GM12878 (cell line): Measurements from ENCODE around the gene ANKRD16. TPM values are rescaled to one million over a fixed set of nuclear protein-coding genes. Genes with fewer than 3 reads are reported as not detected.
"Not testable (repeated sequence)": the region's sequence is repeated elsewhere in the genome, so short reads cannot be mapped to it uniquely, and the experiment has no call there.

Experiments used
- ATAC-seq: fragments of 200-7000 bp; cut with Tn5 transposase; 3 replicates; pipeline ENCODE4 v1.9.1; 2020; ENCODE audit warnings: mild to moderate bottlenecking, moderate library complexity
- BruUV-seq: library from RNA; stranded (reverse); fragments of 400-500 nt; replicated peaks from 2 replicates; lab custom pipeline; 2021; lab: Mats Ljungman, UMichigan
- CTCF ChIA-PET: fragments of 300-600 bp; sonication (Branson Sonifier 250); formaldehyde crosslinking; extraction: SDS; loops from one replicate; lab custom pipeline; 2021; ENCODE audit warnings: inconsistent platforms; lab: Yijun Ruan, JAX
- POLR2A ChIA-PET: fragments of 350-600 bp; formaldehyde crosslinking; extraction: SDS; loops from one replicate; lab custom pipeline; 2021; ENCODE audit warnings: inconsistent platforms; lab: Charles Lee
- RAD21 ChIA-PET: fragments of 300-600 bp; sonication (Branson Sonifier 250); formaldehyde crosslinking; loops from one replicate; lab custom pipeline; 2023; ENCODE audit warnings: antibody characterized with exemption; ENCODE audit not compliant: unreplicated experiment; lab: Charles Lee
- SMC1A ChIA-PET: fragments of 300-600 bp; sonication (Branson Sonifier 250); formaldehyde crosslinking; loops from one replicate; lab custom pipeline; 2023; ENCODE audit not compliant: unreplicated experiment, uncharacterized antibody; lab: Charles Lee
- DNase-seq: peaks from one replicate; pipeline ENCODE4 v3.0.0-alpha.2; 2011; ENCODE audit warnings: low read depth, low spot score
- FAIRE-seq: peaks from 3 replicates; lab custom pipeline; 2011; peaks lifted over from hg19 to GRCh38; lab: Jason Lieb, UNC
- H2AFZ ChIP-seq: 2 replicates; pipeline ENCODE4 v1.6.0; 2011; ENCODE audit warnings: low read depth, low read length, control low read depth; ENCODE audit not compliant: control insufficient read depth
- H3K27ac ChIP-seq: 2 replicates; pipeline ENCODE4 v1.5.1; 2011; ENCODE audit warnings: control low read depth; ENCODE audit not compliant: control insufficient read depth, insufficient read depth
- H3K27me3 ChIP-seq, 2 experiments: replicated peaks in 1 of 2; 2 replicates each; pipeline versions ENCODE4 v1.6.0 to v1.6.1; 2011; ENCODE audit warnings: low read length in 1 of 2; ENCODE audit not compliant: control insufficient read depth in 2 of 2, insufficient read depth in 2 of 2
- H3K36me3 ChIP-seq, 2 experiments: 2 replicates each; pipeline ENCODE4 v1.5.1; 2011; ENCODE audit warnings: low read length in 1 of 2; ENCODE audit not compliant: control insufficient read depth in 2 of 2, insufficient read depth in 2 of 2
- H3K4me1 ChIP-seq: 2 replicates; pipeline ENCODE4 v1.6.1; 2011; ENCODE audit warnings: mild to moderate bottlenecking, low read length, moderate library complexity, mixed read lengths; ENCODE audit not compliant: control insufficient read depth, insufficient read depth
- H3K4me2 ChIP-seq: 2 replicates; pipeline ENCODE4 v1.6.0; 2011; ENCODE audit warnings: control low read depth; ENCODE audit not compliant: control insufficient read depth, insufficient read depth
- H3K4me3 ChIP-seq: fragments of 200-600 bp; sonication (generic); 2 replicates; pipeline ENCODE4 v1.5.1; 2016
- H3K79me2 ChIP-seq: 2 replicates; pipeline ENCODE4 v1.6.0; 2011; ENCODE audit warnings: low read length; ENCODE audit not compliant: control insufficient read depth, insufficient read depth
- H3K9ac ChIP-seq: 2 replicates; pipeline ENCODE4 v1.8.0; 2011; ENCODE audit warnings: low read length, control low read depth, mixed read lengths; ENCODE audit not compliant: control insufficient read depth, insufficient read depth
- H3K9me3 ChIP-seq: replicated peaks from 3 replicates; pipeline ENCODE4 v1.5.1; 2011; ENCODE audit warnings: mild to moderate bottlenecking, low read length; ENCODE audit not compliant: control insufficient read depth, insufficient read depth
- H4K20me1 ChIP-seq: 2 replicates; pipeline ENCODE4 v1.6.0; 2011; ENCODE audit not compliant: control insufficient read depth, insufficient read depth
- CBFB ChIP-seq: IDR thresholded peaks from 2 replicates; pipeline ENCODE4 v1.6.1; 2016; ENCODE audit warnings: antibody characterized with exemption, low read depth
- ESRRA ChIP-seq: IDR thresholded peaks from 2 replicates; pipeline ENCODE4 v1.6.1; 2012; ENCODE audit warnings: mild to moderate bottlenecking, low read length, improper control_type of control experiment
- MEF2B ChIP-seq: fragments of 450-650 bp; IDR thresholded peaks from 2 replicates; pipeline ENCODE4 v1.6.1; 2018; ENCODE audit warnings: mild to moderate bottlenecking, moderate library complexity; ENCODE audit not compliant: partially characterized antibody, poor library complexity, severe bottlenecking
- RB1 ChIP-seq: fragments of 450-650 bp; formaldehyde crosslinking; IDR thresholded peaks from 2 replicates; pipeline ENCODE4 v1.6.1; 2017; ENCODE audit warnings: mild to moderate bottlenecking, borderline replicate concordance
- SMC3 ChIP-seq: IDR thresholded peaks from 2 replicates; pipeline ENCODE4 v1.6.1; 2011; ENCODE audit warnings: low read length, improper control_type of control experiment, borderline replicate concordance
- WGBS: methylation state at CpG from one replicate; pipeline ENCODE4 v1.1.6; 2016; ENCODE audit warnings: low lambda C conversion rate; ENCODE audit not compliant: insufficient replicate concordance, insufficient coverage; ENCODE audit errors: missing lambda C conversion rate; 5-methylcytosine and 5-hydroxymethylcytosine counted together
- in situ Hi-C: fragments of 300-500 bp; cut with MboI; formaldehyde crosslinking; loops from 9 replicates; pipeline ENCODE4 v1.14.3; 2018; ENCODE audit warnings: mixed read lengths
- intact Hi-C: fragments of 100-400 bp; cut with micrococcal nuclease; formaldehyde crosslinking; loops from one replicate; pipeline ENCODE4 v1.14.2; 2022; ENCODE audit not compliant: unreplicated experiment
- polyA plus RNA-seq, 11 experiments: library from polyadenylated mRNA; depleted of rRNA in 4 of 11; unstranded in 6 of 11; stranded (reverse) in 5 of 11; fragments of >200 nt; fragmentation: Nextera tagmentation in 4 of 11; fragmentation: Illumina TruSeq in 1 of 11; extraction: Ambion mirVana in 4 of 11; extraction: Trizol in 1 of 11; gene quantifications; 1 replicate in 1 of 11; 2 replicates in 10 of 11; pipeline versions ENCODE4 v1.2.1 to v1.2.3, GENCODE V29; 2011 to 2016; ENCODE audit warnings: inconsistent platforms in 2 of 11, missing spikeins in 2 of 11, low read depth in 1 of 11
- total RNA-seq, 4 experiments: library from RNA; depleted of rRNA in 3 of 4; stranded (reverse); fragments of >200 nt in 3 of 4; fragmentation: Illumina TruSeq in 1 of 4; extraction: Trizol in 1 of 4; gene quantifications; 2 replicates each; pipeline versions ENCODE4 v1.2.1 to v1.2.3, GENCODE V29; 2013 to 2021
- TF ChIP-seq, protein P1 (sequence below): fragments of 450-650 bp; formaldehyde crosslinking; IDR thresholded peaks from 2 replicates; pipeline ENCODE4 v1.4.0; 2022; ENCODE audit warnings: mild to moderate bottlenecking, moderate library complexity

ANKRD16 gene
- total and polyA plus RNA-seq, 10 of the 15 experiments (the other 5 are each of a cell fraction or from before 2014, with no cell fraction given): 0.57 to 13.6 (median 4.4) TPM

DNA sequence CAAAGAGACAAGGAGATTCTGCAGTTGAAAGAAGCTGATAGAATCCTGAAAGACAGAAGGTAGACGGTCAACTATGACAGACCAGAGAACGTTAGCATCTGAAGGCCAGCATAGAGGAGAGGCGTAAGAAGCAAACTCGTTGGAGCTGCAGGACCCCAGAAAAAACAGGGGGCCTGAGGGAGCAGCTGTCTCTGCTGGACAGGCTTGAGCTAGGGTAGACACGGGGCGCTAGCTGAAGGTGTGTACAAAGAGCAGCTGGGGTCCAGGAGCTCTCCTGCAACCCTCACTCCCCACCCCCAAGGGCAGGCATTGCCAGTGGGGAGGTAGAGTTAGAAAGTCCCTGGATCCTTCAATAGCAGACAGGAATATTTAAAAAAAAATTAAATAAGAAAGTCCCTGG lies 61.9 kb downstream of the ANKRD16 start:
- BruUV-seq: no TSS peak
- Histone ChIP-seq H3K27me3 (no peaks in the 10 kb centered on the region), H3K4me2 (no peak overlapping the region), H2AFZ (no peak overlapping the region), H3K79me2 (no peaks in the 10 kb centered on the region), H3K36me3 (no peaks in the 10 kb centered on the region), H3K27ac (no peak overlapping the region), H4K20me1 (no peaks in the 10 kb centered on the region), H3K9ac (no peak overlapping the region), H3K9me3 (no peaks in the 10 kb centered on the region), H3K4me1 (no peaks in the 10 kb centered on the region), H3K4me3 (no peak overlapping the region)
- DNase-seq (no peak), ATAC-seq (no peak), FAIRE-seq (no peak)
- RAD21 ChIA-PET: interaction anchor here (1.2 kb wide), 1 partner anchor 9 kb away, joined by 4 read pairs; no protein-coding TSS in a partner anchor
- POLR2A ChIA-PET: interaction anchor here (2.1 kb wide), 1 partner anchor 9 kb away, joined by 4 read pairs; no protein-coding TSS in a partner anchor
- CTCF ChIA-PET: interaction anchor here (1.5 to 2.6 kb wide), 2 partner anchors 8 to 16 kb away, joined by 4 to 9 read pairs; no protein-coding TSS in a partner anchor
- WGBS: 58% methylated on average over 6 of the region's 6 CpGs
- intact Hi-C loops (no loop called here), in situ Hi-C loops (no loop called here)
- SMC1A ChIA-PET: no interaction called here
- TF ChIP-seq CBFB (no peak), SMC3 (no peak), MEF2B (no peak), ESRRA (no peak), RB1 (no peak)
- TF ChIP-seq, protein P1, sequence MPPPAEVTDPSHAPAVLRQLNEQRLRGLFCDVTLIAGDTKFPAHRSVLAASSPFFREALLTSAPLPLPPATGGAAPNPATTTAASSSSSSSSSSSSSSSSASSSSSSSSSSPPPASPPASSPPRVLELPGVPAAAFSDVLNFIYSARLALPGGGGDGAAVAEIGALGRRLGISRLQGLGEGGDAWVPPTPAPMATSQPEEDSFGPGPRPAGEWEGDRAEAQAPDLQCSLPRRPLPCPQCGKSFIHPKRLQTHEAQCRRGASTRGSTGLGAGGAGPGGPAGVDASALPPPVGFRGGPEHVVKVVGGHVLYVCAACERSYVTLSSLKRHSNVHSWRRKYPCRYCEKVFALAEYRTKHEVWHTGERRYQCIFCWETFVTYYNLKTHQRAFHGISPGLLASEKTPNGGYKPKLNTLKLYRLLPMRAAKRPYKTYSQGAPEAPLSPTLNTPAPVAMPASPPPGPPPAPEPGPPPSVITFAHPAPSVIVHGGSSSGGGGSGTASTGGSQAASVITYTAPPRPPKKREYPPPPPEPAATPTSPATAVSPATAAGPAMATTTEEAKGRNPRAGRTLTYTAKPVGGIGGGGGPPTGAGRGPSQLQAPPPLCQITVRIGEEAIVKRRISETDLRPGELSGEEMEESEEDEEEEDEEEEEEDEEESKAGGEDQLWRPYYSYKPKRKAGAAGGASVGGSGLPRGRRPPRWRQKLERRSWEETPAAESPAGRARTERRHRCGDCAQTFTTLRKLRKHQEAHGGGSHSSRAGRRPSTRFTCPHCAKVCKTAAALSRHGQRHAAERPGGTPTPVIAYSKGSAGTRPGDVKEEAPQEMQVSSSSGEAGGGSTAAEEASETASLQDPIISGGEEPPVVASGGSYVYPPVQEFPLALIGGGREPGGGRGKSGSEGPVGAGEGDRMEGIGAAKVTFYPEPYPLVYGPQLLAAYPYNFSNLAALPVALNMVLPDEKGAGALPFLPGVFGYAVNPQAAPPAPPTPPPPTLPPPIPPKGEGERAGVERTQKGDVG (CRISPR knock-in tag): no peak

DNA sequence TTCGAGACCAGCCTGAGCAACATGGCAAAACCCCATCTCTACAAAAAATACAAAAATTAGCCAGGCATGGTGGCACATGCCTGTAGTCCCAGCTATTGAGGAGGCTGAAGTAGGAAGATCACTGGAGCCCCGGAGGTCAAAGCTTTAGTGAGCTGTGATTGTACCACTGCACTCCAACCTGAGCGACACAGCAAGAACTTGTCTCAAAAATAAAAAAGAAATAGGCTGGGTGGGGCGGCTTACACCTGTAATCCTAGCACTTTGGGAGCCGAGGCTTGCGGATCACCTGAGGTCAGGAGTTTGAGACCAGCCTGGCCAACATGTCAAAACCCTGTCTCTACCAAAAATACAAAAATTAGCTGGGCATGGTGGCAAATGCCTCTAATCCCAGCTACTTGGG lies 63.2 kb downstream of the ANKRD16 start:
- RAD21 ChIA-PET, FAIRE-seq, H3K4me2 ChIP-seq, H3K79me2 ChIP-seq, H3K36me3 ChIP-seq, H3K27me3 ChIP-seq, in situ Hi-C loops, intact Hi-C loops, H4K20me1 ChIP-seq, DNase-seq, H3K27ac ChIP-seq, H2AFZ ChIP-seq, H3K4me1 ChIP-seq, H3K9ac ChIP-seq, BruUV-seq, SMC1A ChIA-PET, H3K4me3 ChIP-seq, ATAC-seq, H3K9me3 ChIP-seq: not testable (repeated sequence)
- POLR2A ChIA-PET: interaction anchor here (0.9 to 2.1 kb wide), 2 partner anchors 7 to 13 kb away, joined by 3 to 4 read pairs; no protein-coding TSS in a partner anchor
- CTCF ChIA-PET: interaction anchor here (1.7 to 2.6 kb wide), 2 partner anchors 17 to 46 kb away, joined by 3 to 9 read pairs; no protein-coding TSS in a partner anchor
- WGBS: 63% methylated on average over 6 of the region's 6 CpGs
